CD4-positive, alpha-beta T cell treated with Interleukin-17A for 4 hours (primary cell): ENCODE data around the gene ANKRD66.

Experiments used
- DNase-seq: peaks from one replicate; pipeline ENCODE4 v3.0.0-alpha.2; 2020; ENCODE audit warnings: mixed read lengths

The ANKRD66 gene

GRCh38 chr6:46792635-46793034 is 45.9 kb downstream of the ANKRD66 start:
- DNase-seq = no peak

GRCh38 chr6:46793138-46793537 is 46.4 kb downstream of the ANKRD66 start, which contains the start of gene MEP1A:
MEP1A (plus strand) TSS chr6:46793389; CDS start chr6:46793399, 10 bp downstream.
- no peak for DNase-seq

DNA sequence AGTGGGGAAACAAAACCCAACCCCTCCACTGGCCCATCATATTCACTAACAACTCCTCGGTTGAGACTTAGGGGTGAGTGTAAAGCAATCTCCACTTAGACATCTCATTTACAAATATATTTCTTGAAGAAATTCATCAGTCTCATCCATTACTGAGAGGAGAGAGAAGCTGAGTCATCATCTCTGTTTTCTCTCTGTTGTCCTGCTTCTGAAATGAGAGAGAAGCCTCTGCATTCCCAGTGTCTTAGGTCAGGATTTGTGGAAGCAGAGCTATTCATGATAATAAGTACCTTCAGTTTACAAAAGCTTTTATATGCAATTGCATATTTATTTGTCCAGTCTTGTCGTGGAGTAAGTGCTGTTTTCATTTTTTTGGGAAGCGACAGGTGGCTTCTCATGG is 47.3 kb downstream of the ANKRD66 start:
- no peak for DNase-seq

DNA sequence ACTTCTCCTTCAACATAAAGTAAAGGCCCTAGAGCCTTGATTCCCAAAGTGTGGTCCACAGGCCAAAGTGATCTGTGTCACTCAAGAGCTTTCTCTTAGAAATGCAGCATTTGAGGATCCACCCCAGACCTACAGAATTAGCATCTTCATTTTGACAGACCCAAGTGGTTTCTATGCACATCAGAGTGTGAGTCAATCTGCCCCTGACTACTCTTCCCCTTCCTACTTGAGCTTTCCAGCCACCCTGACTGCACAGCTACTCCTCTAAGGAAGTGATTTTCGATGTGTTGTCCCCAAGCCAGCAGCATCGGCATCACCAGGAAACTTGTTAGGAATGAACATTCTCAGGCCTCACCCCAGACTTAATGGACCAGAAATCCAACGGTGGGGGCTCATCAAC is 49.1 kb downstream of the ANKRD66 start:
- DNase-seq = no peak

DNA sequence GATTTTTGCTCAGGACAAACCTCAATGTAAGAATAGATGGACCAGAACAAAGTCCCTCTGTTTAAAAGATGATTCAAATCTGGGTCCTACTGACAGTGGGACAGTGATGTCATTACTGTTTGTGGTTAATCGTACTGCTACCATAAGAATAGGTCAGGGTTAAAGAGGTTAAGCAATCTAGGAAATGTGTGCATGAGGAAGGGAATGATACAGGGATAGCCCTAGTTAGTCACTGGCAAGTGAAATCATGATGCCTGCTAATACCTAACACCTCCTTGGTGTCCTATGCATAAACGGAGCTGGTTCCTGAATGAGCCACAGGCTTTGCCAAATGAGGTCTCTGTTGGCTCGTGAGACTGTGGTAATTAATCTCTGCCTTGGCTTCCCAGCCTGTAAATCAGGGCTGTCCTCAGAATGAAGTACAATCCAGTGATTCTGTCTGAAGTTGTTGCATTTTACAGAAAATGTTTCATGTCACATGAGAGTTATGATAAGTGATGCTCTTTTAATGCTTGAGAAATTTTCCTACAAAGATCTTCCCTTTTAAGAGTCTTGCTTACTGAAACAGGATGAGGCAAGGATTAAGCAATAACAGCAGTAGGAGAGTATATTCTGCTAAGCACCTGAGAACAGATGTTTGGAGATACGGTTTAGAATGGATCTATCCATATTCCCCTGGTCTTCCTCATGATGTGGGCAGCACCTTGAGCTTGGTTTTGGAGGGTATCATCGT is 50.3 kb downstream of the ANKRD66 start:
- DNase-seq = no peak

GRCh38 chr6:46799657-46800056 is 52.9 kb downstream of the ANKRD66 start:
- DNase-seq = no peak

DNA sequence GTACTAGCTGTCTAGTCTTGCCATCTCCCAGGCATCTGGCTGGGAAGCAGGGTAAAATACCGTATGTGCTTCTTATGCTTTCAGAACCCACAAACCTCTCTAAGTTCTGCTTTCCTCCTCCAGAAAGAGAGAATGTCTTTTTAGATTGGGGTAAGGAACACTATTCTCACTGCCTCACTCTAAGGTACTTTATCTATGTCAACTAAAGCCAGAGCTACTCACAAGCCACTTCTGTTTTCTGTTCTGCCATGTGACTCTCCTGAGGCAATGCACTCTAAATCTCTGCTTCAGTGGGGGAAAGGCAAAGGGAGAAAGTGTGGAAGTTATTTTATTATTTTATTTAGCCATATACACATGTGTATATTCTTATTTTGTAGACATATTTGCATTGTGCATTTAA is 62.1 kb downstream of the ANKRD66 start:
- DNase-seq = no peak
